Ishikawa (cell line): ENCODE data around the gene TUBGCP3.

Experiments
- CEBPB ChIP-seq: IDR thresholded peaks from 2 replicates; pipeline ENCODE4 v1.6.1; 2012
- CREB1 ChIP-seq: IDR thresholded peaks from 2 replicates; pipeline ENCODE4 v1.6.1; 2012; ENCODE audit warnings: low read depth
- EGR1 ChIP-seq: IDR thresholded peaks from 2 replicates; pipeline ENCODE4 v1.6.1; 2012
- EP300 ChIP-seq: IDR thresholded peaks from 2 replicates; pipeline ENCODE4 v1.6.1; 2012; ENCODE audit warnings: borderline replicate concordance
- FOXM1 ChIP-seq: IDR thresholded peaks from 2 replicates; pipeline ENCODE4 v1.6.1; 2012; ENCODE audit warnings: low read depth, borderline replicate concordance
- MAX ChIP-seq: IDR thresholded peaks from 2 replicates; pipeline ENCODE4 v1.6.1; 2012
- NFIC ChIP-seq: IDR thresholded peaks from 2 replicates; pipeline ENCODE4 v1.6.1; 2012
- RAD21 ChIP-seq: IDR thresholded peaks from 2 replicates; pipeline ENCODE4 v1.6.1; 2012; ENCODE audit warnings: low read depth
- TAF1 ChIP-seq: IDR thresholded peaks from 2 replicates; pipeline ENCODE4 v1.6.1; 2012; ENCODE audit warnings: low read depth, mild to moderate bottlenecking
- TCF12 ChIP-seq: IDR thresholded peaks from 2 replicates; pipeline ENCODE4 v1.6.1; 2012; ENCODE audit warnings: low read depth
- TEAD4 ChIP-seq: IDR thresholded peaks from 2 replicates; pipeline ENCODE4 v1.6.1; 2012
- YY1 ChIP-seq: IDR thresholded peaks from 2 replicates; pipeline ENCODE4 v1.6.1; 2012; ENCODE audit warnings: low read depth
- ZBTB7A ChIP-seq: IDR thresholded peaks from 2 replicates; pipeline ENCODE4 v1.6.1; 2012; ENCODE audit warnings: low read depth
- TF ChIP-seq, protein P1 (sequence below): IDR thresholded peaks from 2 replicates; pipeline ENCODE4 v1.6.1; 2012; ENCODE audit warnings: low read depth, mild to moderate bottlenecking
- TF ChIP-seq, protein P2 (sequence below): IDR thresholded peaks from 2 replicates; pipeline ENCODE4 v1.6.1; 2012

The TUBGCP3 gene

GRCh38 chr13:112575675-112576074 is 12.3 kb downstream of the TUBGCP3 start:
- no peak for TF ChIP-seq TAF1
- TF ChIP-seq RAD21 = no peak
- TF ChIP-seq EP300 = no peak
- no peak for TF ChIP-seq MAX

DNA sequence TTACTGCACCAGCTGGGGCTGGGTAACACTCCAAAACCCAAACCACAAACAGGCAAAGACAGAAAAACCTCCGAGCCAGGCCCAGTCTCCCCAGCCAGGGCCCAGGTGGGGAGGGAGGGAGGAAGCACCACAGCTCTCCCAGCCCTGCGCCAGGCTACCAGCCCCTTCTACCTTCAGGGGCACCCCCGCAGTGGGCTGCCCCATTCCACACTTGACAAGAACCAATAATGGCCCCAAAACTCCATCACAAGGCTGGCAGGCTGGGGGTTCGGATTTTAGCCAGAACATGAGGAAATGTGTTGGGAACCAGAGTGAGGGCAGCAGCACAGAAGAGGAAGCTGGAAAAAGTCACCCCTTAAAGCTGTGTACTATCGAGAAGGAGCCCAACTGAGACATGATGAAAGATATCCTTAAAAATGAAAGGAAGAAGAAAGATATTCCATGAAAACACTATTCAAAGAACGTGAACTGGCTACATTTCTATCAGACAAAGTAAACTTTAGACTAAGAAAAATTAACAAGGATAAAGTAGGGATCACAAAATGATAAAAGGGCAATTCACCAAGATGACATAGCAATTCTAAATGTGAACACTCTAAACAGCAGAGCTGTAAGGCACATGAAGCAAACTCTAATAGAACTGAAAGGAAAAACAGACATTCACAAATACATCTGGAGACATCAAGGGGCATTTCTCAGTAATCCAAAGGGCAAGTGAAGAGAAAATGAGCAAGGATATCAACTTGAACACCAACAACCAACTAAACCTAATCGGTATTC is 12.9 kb downstream of the TUBGCP3 start:
- no peak for TF ChIP-seq NFIC

- no peak for TF ChIP-seq CREB1
- TF ChIP-seq TEAD4 = no peak
- no peak for TF ChIP-seq TCF12
- TF ChIP-seq TAF1 = no peak
- no peak for TF ChIP-seq EGR1
- no peak for TF ChIP-seq FOXM1
These were observed 13.5 kb downstream of the TUBGCP3 start for GRCh38 chr13:112574416-112574815.

DNA sequence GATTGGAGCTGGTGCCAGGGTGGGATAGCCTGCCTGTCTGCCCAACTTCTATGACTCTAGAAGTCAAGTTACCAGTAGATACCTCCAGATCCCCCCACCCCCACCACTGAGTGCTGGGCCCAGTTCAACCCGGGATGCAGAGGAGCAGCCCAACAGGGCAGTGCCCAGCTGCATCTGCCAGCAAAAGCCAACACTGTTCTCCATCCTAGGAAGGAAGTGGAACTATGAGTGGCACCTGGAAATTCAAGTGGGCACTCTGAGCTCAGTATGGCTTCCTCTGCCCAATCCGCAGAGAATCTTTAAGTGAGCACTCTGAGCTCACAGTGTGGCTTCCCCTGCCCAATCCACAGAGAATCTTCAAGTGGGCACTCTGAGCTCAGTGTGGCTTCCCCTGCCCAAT is 14.2 kb downstream of the TUBGCP3 start:
- TF ChIP-seq TAF1 (no peak), TCF12 (no peak), RAD21 (no peak), ZBTB7A (no peak), EGR1 (no peak), CREB1 (no peak), CEBPB (no peak), MAX (no peak)

GRCh38 chr13:112572366-112572765 is 15.6 kb downstream of the TUBGCP3 start:
- TF ChIP-seq TCF12 (no peak), TAF1 (no peak), FOXM1 (no peak), TEAD4 (no peak), NFIC (no peak), ZBTB7A (no peak), CREB1 (no peak)
- TF ChIP-seq, protein P1, sequence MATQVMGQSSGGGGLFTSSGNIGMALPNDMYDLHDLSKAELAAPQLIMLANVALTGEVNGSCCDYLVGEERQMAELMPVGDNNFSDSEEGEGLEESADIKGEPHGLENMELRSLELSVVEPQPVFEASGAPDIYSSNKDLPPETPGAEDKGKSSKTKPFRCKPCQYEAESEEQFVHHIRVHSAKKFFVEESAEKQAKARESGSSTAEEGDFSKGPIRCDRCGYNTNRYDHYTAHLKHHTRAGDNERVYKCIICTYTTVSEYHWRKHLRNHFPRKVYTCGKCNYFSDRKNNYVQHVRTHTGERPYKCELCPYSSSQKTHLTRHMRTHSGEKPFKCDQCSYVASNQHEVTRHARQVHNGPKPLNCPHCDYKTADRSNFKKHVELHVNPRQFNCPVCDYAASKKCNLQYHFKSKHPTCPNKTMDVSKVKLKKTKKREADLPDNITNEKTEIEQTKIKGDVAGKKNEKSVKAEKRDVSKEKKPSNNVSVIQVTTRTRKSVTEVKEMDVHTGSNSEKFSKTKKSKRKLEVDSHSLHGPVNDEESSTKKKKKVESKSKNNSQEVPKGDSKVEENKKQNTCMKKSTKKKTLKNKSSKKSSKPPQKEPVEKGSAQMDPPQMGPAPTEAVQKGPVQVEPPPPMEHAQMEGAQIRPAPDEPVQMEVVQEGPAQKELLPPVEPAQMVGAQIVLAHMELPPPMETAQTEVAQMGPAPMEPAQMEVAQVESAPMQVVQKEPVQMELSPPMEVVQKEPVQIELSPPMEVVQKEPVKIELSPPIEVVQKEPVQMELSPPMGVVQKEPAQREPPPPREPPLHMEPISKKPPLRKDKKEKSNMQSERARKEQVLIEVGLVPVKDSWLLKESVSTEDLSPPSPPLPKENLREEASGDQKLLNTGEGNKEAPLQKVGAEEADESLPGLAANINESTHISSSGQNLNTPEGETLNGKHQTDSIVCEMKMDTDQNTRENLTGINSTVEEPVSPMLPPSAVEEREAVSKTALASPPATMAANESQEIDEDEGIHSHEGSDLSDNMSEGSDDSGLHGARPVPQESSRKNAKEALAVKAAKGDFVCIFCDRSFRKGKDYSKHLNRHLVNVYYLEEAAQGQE = no peak

DNA sequence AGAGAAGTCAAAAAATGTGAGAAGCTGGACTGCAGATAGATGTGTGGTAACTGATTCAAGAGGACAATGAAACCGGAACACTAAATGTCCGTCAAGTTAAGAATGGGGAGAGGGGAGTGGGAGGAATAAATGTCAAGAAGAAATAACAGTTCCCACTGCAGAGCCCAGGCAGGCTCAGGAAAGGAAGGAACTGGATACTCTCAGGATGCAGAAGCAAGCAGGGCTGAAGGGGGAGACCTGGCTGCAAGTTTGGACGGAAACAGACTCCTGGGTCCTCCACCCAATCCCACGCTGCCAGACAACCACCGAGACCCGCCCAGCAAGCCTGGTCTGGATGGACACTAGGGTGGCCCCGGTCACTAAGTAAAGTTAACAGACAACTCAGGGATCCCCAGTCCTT is 18.1 kb downstream of the TUBGCP3 start:
- TF ChIP-seq EP300 = no peak
- no peak for TF ChIP-seq MAX
- no peak for TF ChIP-seq TEAD4
- no peak for TF ChIP-seq FOXM1
- no peak for TF ChIP-seq ZBTB7A
- TF ChIP-seq RAD21 = no peak
- TF ChIP-seq TAF1 = no peak
- TF ChIP-seq CREB1 = no peak
- no peak for TF ChIP-seq TCF12
- TF ChIP-seq NFIC = no peak
- no peak for TF ChIP-seq CEBPB
- TF ChIP-seq, protein P1 = no peak
- TF ChIP-seq EGR1 = no peak
- TF ChIP-seq, protein P2, sequence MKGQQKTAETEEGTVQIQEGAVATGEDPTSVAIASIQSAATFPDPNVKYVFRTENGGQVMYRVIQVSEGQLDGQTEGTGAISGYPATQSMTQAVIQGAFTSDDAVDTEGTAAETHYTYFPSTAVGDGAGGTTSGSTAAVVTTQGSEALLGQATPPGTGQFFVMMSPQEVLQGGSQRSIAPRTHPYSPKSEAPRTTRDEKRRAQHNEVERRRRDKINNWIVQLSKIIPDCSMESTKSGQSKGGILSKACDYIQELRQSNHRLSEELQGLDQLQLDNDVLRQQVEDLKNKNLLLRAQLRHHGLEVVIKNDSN = no peak
- no peak for TF ChIP-seq YY1

- TF ChIP-seq EGR1 (no peak), TEAD4 (no peak), FOXM1 (no peak), TAF1 (no peak), EP300 (no peak), MAX (no peak), RAD21 (no peak), TCF12 (no peak), ZBTB7A (no peak), CREB1 (no peak)
- TF ChIP-seq, protein P2 = no peak
- TF ChIP-seq, protein P1 = no peak
These were observed 20.6 kb downstream of the TUBGCP3 start for GRCh38 chr13:112567161-112567862.
